RKO (cell line): ENCODE results near the gene CNKSR3.
"Not testable (repeated sequence)": the region's sequence is repeated elsewhere in the genome, so short reads cannot be mapped to it uniquely, and the experiment has no call there.

ENCODE experiments used
- DNase-seq: peaks from one replicate; pipeline ENCODE4 v3.0.0-alpha.2; 2016; ENCODE audit warnings: low spot score

Gene CNKSR3

GRCh38 chr6:154528310-154528915 is 17.9 kb upstream of the CNKSR3 start:
- DNase-seq: no peak

GRCh38 chr6:154526996-154527395 is 16.5 kb upstream of the CNKSR3 start:
- no peak for DNase-seq

DNA sequence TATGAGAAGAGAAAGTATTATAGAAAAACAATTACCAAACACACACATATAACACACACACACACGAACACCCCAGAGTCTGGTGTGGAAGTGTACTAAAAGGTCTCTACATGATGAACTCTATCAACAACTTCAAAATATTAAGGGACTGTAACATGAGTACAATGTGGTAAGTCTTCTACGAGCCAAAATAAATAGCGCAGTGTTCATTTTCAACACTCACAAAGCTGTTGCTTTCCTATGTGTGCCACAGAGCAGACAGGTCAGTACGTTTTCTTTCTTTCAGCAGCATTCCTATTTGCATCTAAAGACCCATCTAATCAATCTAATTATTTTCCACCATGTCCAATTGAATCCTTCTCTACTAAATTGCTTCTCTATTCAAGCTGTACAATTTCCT is 12.1 kb upstream of the CNKSR3 start:
- DNase-seq: no peak

GRCh38 chr6:154521412-154521811 is 10.9 kb upstream of the CNKSR3 start:
- no peak for DNase-seq

DNA sequence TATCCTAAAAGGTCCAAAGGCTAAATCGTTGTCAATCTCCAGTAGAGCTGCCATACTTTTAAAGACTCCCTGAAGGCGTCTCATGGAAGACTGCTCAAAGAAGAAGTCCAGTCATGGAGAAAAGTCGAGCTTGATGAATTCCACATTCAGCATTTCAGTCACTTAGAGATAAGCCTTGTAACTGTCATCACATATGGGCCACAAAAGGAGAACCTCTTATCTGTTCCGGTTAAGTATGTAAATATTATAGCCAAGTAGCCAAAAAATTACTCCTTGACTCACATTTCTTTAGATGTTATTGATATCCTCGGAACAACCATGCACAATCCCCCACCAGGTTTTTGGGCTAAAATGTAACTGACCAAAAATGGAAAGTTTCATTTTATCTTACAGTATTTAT is 9.8 kb upstream of the CNKSR3 start:
- DNase-seq: no peak

DNA sequence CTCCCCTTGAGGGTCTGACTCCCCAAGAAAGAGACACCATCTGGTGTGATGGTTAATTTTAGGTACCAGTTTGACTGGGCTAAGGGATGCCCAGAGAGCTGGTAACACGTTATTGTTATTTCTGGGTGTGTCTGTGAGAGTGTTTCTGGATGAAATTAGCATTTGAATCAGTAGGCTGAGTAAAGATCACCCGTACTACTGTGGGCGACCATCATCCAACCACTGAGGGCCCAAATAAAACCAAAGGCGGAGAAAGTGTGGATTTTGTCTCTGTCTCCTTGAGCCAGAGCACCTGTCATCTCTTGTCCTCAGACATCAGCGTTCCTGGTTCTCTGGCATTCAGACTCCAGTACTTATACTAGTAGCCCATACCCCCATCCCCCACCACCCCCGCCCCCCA is 7.9 kb upstream of the CNKSR3 start:
- DNase-seq: no peak

- DNase-seq: no peak
These were observed 5.8 kb upstream of the CNKSR3 start for GRCh38 chr6:154516276-154516675.

DNA sequence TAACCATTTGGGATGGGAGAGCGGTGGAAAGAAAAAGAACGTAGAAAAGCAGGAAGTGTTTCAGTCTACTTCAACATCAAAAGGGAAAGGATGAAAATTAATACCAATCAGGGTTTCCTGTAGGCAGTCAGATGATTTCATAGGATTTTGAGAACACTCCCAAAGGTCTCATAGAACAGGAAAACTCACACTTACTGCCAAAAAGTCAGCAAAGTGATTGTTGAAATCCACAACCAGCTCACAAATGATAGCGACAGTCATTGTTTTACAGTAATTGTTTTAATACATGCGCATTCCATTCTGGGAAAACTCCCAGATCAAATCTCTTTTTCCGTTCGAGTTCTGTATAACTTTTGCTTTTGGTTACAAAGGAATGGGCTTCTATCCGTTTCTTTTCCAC is 5.3 kb upstream of the CNKSR3 start:
- no peak for DNase-seq

GRCh38 chr6:154515076-154515475 is 4.6 kb upstream of the CNKSR3 start:
- DNase-seq: not testable (repeated sequence)

DNA sequence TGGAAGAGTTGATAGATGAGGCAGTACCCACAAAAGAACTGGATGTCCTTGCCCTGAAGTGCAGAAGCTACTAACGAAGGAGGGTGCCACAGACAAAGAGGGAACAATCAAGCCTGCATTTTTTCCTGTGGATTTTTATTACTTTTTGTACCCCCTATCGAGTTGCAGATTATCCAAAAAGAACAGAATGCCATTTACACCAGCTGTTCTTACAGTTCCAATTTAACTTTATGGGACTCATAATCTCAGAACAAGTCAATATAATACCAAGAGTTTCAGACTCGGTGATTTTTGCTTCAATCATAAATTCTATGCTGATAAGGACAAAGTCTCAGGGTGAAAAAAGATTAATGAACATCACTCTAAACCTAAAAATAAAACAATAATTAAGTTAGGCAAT is 4.0 kb upstream of the CNKSR3 start:
- DNase-seq: no peak

DNA sequence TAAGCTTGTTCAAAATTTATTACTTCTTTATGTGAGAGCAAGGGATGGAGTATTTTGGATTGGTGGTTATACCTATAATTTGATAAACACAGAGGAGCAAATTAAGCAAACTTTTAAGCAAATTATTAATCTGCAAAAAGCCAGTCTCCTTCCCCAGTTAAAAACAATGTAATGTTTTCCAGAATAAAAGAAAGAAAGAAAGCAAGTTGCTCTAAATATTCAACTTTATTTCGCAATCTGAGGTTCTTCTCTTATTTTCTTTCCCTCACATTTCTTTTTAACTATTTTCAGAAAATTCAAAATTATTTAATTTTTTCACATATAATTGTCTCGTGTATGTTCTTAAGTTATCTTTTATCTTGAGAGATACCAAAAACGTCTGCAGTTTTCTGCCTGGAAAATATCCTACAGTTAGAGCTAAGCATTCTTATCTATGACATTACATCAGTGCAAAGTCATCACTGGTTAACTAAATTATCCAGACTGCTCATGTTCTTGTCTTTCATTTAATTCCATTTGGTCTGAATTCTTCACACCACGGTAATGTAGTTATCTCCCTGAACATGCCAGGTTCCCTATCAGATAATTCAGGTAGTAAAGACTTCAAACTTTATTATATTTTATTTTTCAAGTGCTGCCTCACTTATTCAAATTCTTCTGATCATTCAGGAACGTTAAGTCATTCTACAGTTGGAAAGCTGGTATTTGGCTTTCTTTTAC is 3.3 kb upstream of the CNKSR3 start:
- DNase-seq: no peak

- DNase-seq: no peak
These were observed 1.7 kb upstream of the CNKSR3 start for GRCh38 chr6:154512201-154512600.

DNA sequence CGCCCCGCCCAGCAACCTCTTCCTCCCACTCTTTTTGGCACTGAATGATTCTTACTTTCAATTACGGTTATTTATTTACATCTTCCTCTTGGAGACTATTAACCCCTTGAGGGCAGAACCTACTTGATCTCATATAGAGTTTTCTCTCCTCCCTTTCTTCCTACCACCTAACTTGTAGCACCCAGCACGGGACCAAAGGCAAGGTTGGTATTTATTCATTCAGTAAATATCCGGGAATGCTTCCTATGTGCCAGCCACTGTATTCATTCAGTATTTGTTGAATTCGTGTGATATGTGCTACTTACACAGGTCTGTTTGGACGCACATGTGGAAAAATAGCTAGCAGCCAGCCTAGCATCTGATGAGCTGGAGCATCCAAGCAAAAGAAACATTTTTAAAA is 1.3 kb upstream of the CNKSR3 start:
- DNase-seq: peak; percentile 26

GRCh38 chr6:154509421-154510143 is 903 bp downstream of the CNKSR3 start:
- DNase-seq: peak; percentile 46

GRCh38 chr6:154508573-154509375 is 1.7 kb downstream of the CNKSR3 start:
- DNase-seq: peak; percentile 21

DNA sequence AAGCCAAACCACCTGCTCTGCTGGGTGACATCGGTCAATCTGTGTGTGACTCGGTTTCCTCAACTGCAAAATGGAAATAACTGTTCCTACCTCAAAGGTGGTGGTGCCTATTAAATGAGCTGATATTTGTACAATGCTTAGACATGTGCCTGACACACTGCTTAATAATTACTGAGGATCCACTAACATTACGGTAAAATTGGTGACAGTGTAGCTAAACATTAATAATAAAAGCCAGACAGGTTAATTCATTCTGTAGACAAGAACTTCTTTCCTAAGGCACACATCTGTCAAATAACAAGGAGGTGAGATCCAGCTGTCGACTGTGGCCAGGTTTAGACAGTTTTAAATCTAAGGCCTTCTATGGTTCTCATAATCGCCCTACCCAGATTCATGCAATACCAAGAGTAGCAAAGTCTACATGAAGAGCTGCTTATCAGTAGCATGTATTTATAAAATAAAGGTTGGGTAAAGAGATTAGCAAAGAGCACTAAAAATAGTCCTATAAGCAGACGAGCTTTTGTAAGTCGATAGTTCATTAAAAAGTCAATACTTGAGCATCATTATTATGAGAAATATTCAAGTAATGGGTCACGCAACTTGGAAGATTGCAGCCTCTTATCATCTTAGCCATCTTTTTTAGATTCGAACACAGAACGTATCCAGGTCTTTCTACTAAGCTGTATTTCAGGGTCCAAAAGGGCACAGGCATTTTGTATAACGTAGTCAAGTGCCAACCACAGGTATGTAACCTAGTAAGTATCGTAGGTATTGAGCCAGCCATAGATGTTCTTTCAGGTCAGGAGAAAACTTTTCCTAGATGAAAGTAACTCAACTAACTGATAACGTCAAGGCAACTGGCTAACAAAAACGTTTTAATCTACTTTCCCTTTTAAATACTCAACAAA is 3.2 kb downstream of the CNKSR3 start:
- DNase-seq: no peak

DNA sequence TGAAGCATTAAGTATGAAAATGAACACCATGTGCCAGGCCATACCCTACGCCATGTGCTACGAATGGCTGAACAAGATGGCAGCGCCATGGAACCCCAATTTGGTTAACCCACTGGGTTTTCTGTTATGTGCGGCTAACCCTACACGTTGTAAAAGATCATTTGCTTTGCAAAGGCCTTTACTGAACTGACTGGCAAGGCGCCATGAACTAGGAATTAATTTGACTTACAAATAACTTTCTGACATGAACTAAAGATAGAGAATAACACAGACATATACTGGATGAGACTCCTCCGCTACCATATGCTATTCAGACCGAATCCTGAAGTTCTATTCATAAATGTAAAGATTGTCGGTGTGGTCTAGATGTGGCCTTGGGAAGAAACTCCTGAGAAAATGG is 3.9 kb downstream of the CNKSR3 start:
- no peak for DNase-seq

GRCh38 chr6:154506108-154506507 is 4.4 kb downstream of the CNKSR3 start:
- no peak for DNase-seq

GRCh38 chr6:154504865-154505449 is 5.5 kb downstream of the CNKSR3 start:
- DNase-seq: no peak

DNA sequence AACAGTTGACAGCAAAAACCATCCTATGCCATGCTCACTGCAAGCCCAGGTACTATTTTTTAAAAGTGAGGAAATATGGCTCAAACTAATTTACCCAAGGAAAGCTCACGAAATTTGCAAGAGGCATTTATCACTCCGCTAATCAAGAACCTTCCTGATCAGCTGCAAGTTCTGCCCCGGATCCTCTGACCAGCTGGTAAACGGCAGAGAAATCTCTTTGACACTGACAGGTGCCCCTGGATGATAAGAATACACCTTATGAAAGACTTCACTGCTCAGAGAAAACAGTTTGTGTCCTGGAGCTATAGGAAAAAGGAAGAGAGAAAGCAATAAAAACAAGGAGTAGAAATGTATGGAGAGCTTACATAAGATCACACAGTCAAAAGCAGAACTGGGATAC is 6.4 kb downstream of the CNKSR3 start:
- no peak for DNase-seq

- DNase-seq: no peak
These were observed 6.8 kb downstream of the CNKSR3 start for GRCh38 chr6:154503658-154504057.
